CMK (cell line): Measurements from ENCODE around the gene PAPSS2.
A peak's percentile ranks its signal among the peaks of the same experiment; 100 is the strongest.
"Not testable (repeated sequence)": the region's sequence is repeated elsewhere in the genome, so short reads cannot be mapped to it uniquely, and the experiment has no call there.

Experiments used
- DNase-seq: peaks from one replicate; pipeline ENCODE4 v3.0.0-alpha.2; 2010; ENCODE audit warnings: low read depth

PAPSS2 gene

GRCh38 chr10:87659571-87660483, at the start of gene PAPSS2:
TSS of gene PAPSS2 (plus strand) at chr10:87659878. CDS start at chr10:87659982, 104 bp downstream.
- DNase-seq, result peak; percentile 26

DNA sequence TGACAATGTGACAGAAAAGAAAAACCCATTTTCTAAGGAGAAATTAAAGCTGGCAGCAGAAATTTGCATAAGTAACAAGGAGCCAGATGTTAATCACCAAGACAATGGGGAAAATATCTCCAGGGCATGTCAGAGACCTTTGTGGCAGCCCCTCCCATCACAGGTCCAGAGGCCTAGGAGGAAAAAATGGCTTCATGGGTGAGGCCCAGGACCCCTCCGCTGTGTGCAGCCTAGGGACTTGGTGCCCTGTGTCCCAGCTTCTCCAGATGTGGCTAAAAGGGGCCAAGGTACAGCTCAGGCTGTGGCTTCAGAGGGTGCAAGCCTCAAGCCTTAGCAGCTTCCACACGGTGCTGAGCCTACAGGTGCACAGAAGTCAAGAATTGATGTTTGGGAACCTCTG, 48.3 kb upstream of the PAPSS2 start:
- DNase-seq, result not testable (repeated sequence)

GRCh38 chr10:87612115-87612514, 47.6 kb upstream of the PAPSS2 start:
- no peak for DNase-seq

GRCh38 chr10:87613751-87614150, 45.9 kb upstream of the PAPSS2 start:
- DNase-seq, result no peak

- no peak for DNase-seq
These were observed 43.8 kb upstream of the PAPSS2 start for GRCh38 chr10:87615856-87616255.

DNA sequence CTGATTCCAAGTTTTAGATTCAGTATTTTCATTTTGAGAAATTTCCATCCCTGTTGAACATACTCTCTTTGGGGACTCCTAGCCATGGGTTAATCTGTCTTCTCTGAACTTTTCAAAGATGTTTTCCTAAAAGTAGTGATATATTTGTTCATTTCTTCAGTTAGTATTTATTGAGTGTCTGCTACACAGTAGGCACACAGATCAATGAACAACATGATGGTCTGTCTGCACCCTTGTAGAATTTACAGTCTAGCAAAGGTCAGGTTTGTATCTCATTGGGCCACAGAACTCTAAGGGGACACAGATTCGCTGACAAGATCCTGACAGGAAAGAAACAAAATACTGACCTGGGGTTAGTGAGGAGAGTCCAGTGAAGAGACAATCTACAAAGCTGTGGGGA, 42.2 kb upstream of the PAPSS2 start:
- DNase-seq, result no peak

DNA sequence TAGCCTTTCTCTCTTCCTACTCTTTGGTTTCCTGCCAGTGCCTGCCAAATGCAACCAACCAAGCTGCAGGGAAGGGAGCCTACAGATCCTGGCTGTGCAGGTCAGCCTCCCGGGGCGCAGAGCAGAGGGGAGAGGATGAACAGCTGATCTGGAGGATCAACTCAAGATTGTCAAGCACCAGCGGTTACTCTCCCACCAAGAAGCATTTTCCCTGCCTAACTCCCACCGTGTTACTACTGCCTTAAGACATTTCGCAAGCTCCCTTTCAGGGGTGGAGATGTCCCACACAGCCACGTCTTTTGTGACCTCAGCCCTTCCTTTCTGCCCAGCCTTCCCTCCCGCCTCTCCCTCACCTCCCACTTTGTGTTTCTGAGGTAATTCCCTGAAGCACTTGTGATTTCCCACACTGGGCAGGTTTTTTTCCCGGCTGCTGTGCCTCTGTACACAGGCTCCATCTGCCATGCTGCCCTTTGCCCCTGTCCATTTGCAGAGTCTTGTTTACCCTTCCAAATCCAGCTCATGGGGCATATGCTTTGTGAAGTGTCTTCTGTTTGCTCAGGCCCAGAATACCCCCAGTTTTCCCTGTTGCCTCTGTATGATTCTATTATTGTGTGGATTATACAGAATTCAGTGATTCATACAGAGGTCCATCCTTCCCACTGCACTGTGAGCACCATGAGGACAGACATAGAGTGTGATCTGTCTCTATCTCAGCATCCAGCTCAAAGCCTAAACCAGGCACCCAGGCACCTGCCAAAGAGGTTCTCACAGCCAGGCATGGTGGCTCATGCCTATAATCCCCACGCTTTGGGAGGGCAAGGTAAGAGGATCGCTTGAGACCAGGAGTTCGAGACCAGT, 40.9 kb upstream of the PAPSS2 start:
- DNase-seq, result no peak

GRCh38 chr10:87619705-87620104, 40.0 kb upstream of the PAPSS2 start:
- DNase-seq, result no peak

- not testable (repeated sequence) for DNase-seq
These were observed 38.2 kb upstream of the PAPSS2 start for GRCh38 chr10:87621440-87621839.

GRCh38 chr10:87622314-87623004, 37.2 kb upstream of the PAPSS2 start:
- DNase-seq, result no peak

- DNase-seq, result no peak
These were observed 36.5 kb upstream of the PAPSS2 start for GRCh38 chr10:87623191-87623590.

GRCh38 chr10:87625661-87626060, 34.0 kb upstream of the PAPSS2 start:
- no peak for DNase-seq

GRCh38 chr10:87626422-87626892, 33.2 kb upstream of the PAPSS2 start:
- no peak for DNase-seq

DNA sequence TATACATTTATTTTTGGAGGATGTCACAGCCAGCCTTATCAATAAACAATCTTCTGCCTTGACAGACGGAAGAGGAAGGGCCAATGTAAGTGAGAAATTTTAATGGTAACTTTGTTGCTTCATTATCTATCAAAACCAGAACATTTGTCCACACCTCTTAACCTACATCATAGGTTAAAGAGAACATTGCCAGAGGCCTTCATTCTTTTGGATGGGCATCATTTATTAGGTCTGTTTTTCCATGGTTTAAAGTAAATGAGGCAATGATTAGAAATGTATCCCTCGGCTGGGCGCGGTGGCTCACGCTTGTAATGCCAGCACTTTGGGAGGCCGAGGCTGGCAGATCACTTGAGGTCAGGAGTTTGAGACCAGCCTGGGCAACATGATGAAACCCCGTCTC, 29.5 kb upstream of the PAPSS2 start:
- no peak for DNase-seq

- DNase-seq, result no peak
These were observed 27.2 kb upstream of the PAPSS2 start for GRCh38 chr10:87632454-87632853.

- DNase-seq, result no peak
These were observed 25.4 kb upstream of the PAPSS2 start for GRCh38 chr10:87634311-87634710.

- no peak for DNase-seq
These were observed 24.0 kb upstream of the PAPSS2 start for GRCh38 chr10:87635498-87636312.

DNA sequence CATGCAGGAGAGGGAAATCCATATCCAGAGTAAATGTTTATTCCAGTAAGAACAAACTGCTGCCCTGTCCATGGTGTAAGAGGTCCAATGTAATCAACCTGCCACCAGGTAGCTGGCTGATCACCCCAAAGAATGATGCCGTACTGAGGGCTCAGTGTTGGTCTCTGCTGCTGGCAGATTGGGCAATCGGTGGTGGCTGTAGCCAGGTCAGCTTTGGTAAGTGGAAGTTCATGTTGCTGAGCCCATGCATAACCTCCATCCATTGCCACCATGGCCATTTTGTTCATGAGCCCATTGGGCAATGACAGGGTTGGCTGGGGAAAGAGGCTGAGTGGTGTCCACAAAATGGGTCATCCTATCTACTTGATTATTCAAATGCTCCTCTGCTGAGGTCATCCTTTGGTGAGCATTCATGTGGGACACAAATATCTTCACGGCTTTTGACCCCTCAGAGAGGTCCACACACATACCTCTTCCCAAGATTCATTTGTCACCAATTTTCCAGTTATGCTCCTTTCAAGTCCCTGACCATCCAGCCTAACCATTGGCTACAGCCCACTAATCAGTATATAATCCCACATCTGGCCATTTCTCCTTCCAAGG, 23.3 kb upstream of the PAPSS2 start:
- DNase-seq, result no peak

DNA sequence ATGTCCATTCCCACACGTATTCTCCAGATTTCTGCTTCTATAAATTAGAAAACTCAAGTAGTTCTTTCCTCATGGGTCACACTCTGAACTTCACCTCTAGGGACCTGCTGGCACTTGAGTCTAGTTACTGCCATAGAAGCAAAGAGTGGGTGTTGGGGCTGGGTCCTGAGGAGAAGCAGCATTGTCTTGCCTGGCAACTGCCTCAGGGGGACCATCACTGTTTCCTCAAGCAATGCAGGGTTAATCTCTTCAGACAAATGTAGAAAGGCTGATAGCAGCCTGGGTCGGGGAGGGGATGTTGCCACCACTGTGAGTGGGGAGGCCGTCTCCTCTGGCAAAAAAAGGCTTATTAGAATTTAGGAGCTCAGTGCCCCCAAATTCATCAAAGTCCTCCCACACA, 20.2 kb upstream of the PAPSS2 start:
- no peak for DNase-seq

DNA sequence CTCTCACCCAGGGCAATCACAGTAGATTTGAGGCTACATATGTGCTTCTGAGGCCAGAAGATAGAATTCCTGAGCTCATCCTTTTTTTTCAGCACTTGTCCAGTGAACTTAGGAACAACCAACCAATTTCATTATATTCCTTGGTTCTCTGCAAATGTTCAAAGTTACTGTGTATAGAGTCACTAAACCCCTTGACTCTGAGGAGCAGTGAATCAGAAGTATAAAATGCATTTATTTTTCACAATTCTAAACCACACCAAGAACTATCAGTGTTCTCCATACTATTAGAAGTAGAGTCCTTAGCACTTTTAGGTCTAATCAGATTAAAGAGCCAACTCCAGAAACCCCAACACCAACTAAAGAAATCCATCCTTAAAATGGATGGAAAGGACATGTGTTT, 19.6 kb upstream of the PAPSS2 start:
- no peak for DNase-seq

- DNase-seq, result no peak
These were observed 17.2 kb upstream of the PAPSS2 start for GRCh38 chr10:87642486-87642885.
